DND-41 (cell line): ENCODE results near the gene KRTAP3-1.

ENCODE experiments used
- CTCF ChIP-seq: IDR thresholded peaks from 2 replicates; pipeline ENCODE4 v1.5.1; 2012; ENCODE audit warnings: borderline replicate concordance, low read length, moderate library complexity, mild to moderate bottlenecking; ENCODE audit not compliant: poor library complexity, severe bottlenecking; ENCODE audit errors: extremely low read depth
- EZH2 ChIP-seq: IDR thresholded peaks from 3 replicates; pipeline ENCODE4 v1.6.1; 2012; ENCODE audit warnings: borderline replicate concordance, low read depth, mild to moderate bottlenecking, moderate library complexity, low read length, inconsistent platforms; ENCODE audit not compliant: severe bottlenecking

GRCh38 chr17:40980117-40980516, 28.8 kb downstream of the KRTAP3-1 start:
- TF ChIP-seq CTCF (no peak), EZH2 (no peak)
